ENCODE measurements around the gene ATXN2. TPM values are rescaled to one million over a fixed set of nuclear protein-coding genes. Genes with fewer than 3 reads are reported as not detected.

The ATXN2 gene
- total and polyA plus RNA-seq, 9 of the 15 experiments (the other 6 are each of a cell fraction or from before 2014, with no cell fraction given) = 16.8 to 67.8 (median 29.3) TPM

GRCh38 chr12:111404362-111405148 lies 194.6 kb downstream of the ATXN2 start (continued):
- TF ChIP-seq, protein P1, sequence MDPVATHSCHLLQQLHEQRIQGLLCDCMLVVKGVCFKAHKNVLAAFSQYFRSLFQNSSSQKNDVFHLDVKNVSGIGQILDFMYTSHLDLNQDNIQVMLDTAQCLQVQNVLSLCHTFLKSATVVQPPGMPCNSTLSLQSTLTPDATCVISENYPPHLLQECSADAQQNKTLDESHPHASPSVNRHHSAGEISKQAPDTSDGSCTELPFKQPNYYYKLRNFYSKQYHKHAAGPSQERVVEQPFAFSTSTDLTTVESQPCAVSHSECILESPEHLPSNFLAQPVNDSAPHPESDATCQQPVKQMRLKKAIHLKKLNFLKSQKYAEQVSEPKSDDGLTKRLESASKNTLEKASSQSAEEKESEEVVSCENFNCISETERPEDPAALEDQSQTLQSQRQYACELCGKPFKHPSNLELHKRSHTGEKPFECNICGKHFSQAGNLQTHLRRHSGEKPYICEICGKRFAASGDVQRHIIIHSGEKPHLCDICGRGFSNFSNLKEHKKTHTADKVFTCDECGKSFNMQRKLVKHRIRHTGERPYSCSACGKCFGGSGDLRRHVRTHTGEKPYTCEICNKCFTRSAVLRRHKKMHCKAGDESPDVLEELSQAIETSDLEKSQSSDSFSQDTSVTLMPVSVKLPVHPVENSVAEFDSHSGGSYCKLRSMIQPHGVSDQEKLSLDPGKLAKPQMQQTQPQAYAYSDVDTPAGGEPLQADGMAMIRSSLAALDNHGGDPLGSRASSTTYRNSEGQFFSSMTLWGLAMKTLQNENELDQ (CRISPR knock-in tag; IDR thresholded peaks at IDR 0.05; ENCODE audit: borderline replicate concordance) = no peak
- TF ChIP-seq MTA1 (IDR thresholded peaks at IDR 0.05; ENCODE audit: borderline replicate concordance) = peak; percentile 59; the same call in 1 of the 2 replicates
- no peak for TF ChIP-seq JUN (IDR thresholded peaks at IDR 0.05; ENCODE audit: borderline replicate concordance, low read depth, low read length)
- TF ChIP-seq JUN (CRISPR knock-in tag; IDR thresholded peaks at IDR 0.05; ENCODE audit: borderline replicate concordance) = no peak
- peak in 1 of 2 experiments; percentile 15; a peak in 1 of 4 replicates for TF ChIP-seq FOXK2 (conservative IDR thresholded peaks at IDR 0.05 in 1 of 2, IDR thresholded peaks at IDR 0.05 in 1 of 2; ENCODE audit: low read depth in 2 of 2)
- no peak for TF ChIP-seq CEBPB (tag; IDR thresholded peaks at IDR 0.05)
- peak; percentile 64; the same call in 1 of the 2 replicates for TF ChIP-seq BRD4 (IDR thresholded peaks at IDR 0.05)
- no peak for TF ChIP-seq FOXM1 (IDR thresholded peaks at IDR 0.05; ENCODE audit: low read depth)
- 0 out of 2 replicates have a peak, but pooled peaks have one; percentile 26 for TF ChIP-seq FOXM1 (CRISPR knock-in tag; IDR thresholded peaks at IDR 0.05; ENCODE audit: low read depth)
- TF ChIP-seq, protein P2, sequence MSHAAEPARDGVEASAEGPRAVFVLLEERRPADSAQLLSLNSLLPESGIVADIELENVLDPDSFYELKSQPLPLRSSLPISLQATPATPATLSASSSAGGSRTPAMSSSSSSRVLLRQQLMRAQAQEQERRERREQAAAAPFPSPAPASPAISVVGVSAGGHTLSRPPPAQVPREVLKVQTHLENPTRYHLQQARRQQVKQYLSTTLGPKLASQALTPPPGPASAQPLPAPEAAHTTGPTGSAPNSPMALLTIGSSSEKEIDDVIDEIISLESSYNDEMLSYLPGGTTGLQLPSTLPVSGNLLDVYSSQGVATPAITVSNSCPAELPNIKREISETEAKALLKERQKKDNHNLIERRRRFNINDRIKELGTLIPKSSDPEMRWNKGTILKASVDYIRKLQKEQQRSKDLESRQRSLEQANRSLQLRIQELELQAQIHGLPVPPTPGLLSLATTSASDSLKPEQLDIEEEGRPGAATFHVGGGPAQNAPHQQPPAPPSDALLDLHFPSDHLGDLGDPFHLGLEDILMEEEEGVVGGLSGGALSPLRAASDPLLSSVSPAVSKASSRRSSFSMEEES (CRISPR knock-in tag; IDR thresholded peaks at IDR 0.05) = no peak
- TF ChIP-seq MCM5 (IDR thresholded peaks at IDR 0.05; ENCODE audit: low read depth) = no peak
- TF ChIP-seq STAT6 (CRISPR knock-in tag; IDR thresholded peaks at IDR 0.05) = no peak
- TF ChIP-seq MBD2 (IDR thresholded peaks at IDR 0.05; ENCODE audit: borderline replicate concordance, low read depth) = peak; percentile 35; the same call in 1 of the 2 replicates
- 0 out of 2 replicates have a peak, but pooled peaks have one; percentile 48 for TF ChIP-seq ZNF586 (CRISPR knock-in tag; conservative IDR thresholded peaks at IDR 0.05)
- no peak for TF ChIP-seq TCFL5 (CRISPR knock-in tag; conservative IDR thresholded peaks at IDR 0.05)
- peak; percentile 55 for TF ChIP-seq CREM (IDR thresholded peaks at IDR 0.05; ENCODE audit: low read depth)
- TF ChIP-seq, protein P3, sequence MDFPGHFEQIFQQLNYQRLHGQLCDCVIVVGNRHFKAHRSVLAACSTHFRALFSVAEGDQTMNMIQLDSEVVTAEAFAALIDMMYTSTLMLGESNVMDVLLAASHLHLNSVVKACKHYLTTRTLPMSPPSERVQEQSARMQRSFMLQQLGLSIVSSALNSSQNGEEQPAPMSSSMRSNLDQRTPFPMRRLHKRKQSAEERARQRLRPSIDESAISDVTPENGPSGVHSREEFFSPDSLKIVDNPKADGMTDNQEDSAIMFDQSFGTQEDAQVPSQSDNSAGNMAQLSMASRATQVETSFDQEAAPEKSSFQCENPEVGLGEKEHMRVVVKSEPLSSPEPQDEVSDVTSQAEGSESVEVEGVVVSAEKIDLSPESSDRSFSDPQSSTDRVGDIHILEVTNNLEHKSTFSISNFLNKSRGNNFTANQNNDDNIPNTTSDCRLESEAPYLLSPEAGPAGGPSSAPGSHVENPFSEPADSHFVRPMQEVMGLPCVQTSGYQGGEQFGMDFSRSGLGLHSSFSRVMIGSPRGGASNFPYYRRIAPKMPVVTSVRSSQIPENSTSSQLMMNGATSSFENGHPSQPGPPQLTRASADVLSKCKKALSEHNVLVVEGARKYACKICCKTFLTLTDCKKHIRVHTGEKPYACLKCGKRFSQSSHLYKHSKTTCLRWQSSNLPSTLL (IDR thresholded peaks at IDR 0.05) = no peak
- TF ChIP-seq ELF2 (CRISPR knock-in tag; IDR thresholded peaks at IDR 0.05) = 0 out of 2 replicates have a peak, but pooled peaks have one; percentile 54
- TF ChIP-seq PHF21A (IDR thresholded peaks at IDR 0.05; ENCODE audit: borderline replicate concordance, low read depth) = 0 out of 2 replicates have a peak, but pooled peaks have one; percentile 5
- TF ChIP-seq ZNF217 (CRISPR knock-in tag; IDR thresholded peaks at IDR 0.05) = no peak

All from K562 (cell line).